Measurements from ENCODE around the gene TMEM60. TPM values are rescaled to one million over a fixed set of nuclear protein-coding genes. Genes with fewer than 3 reads are reported as not detected.

Gene TMEM60
- total and polyA plus RNA-seq, 2 of the 13 experiments (the other 11 are each of a cell fraction or from before 2014, with no cell fraction given): 25.6 to 27.7 TPM

DNA sequence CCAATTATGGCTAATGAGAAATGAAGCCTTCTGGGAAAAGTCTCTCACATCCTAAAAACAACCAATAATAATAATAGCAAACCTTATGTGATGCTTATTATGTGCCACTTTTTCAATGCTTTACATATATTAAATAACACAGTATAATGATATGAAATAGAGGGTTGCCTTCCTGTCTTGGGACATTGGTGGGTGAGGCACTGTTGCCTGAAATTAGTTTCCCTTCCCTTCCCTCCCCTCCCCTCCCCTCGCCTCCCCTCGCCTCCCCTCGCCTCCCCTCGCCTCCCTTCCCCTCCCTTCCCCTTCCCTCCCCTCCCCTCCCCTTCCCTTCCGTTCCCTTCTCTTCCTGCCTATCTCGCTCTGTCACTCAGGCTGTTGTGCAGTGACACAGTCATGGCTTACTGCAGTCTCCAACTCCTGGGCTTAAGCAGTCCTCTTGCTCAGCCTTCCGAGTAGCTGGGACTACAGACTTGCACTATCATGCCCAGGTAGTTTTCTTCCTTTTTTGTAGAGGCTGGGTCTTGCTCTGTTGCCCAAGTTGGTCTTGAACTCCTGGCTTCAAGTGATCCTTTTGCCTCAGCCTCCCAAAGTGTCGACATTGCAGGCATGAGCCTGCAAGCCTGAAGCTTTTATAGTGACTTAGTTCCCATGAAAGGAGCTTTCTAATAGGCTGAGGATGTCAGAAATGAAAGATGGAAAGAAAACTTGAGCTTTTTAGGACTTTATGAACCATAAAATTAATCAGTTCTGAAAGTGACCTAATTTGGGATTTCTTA is 48.3 kb upstream of the TMEM60 start:
- TF ChIP-seq POLR2G (IDR thresholded peaks at IDR 0.05; ENCODE audit: low read depth, low read length) (no peak), ZNF20 (CRISPR knock-in tag; IDR thresholded peaks at IDR 0.05) (no peak), HNRNPK (IDR thresholded peaks at IDR 0.05; ENCODE audit: low read depth, low read length, poor library complexity, severe bottlenecking) (peak; percentile 68)
- in situ Hi-C loops (cut with HindIII; ENCODE audit: extremely low pct_ligation_motif_present, low pct_unique_long_range_greater_than_20kb) (no loop called here), intact Hi-C loops (cut with micrococcal nuclease; ENCODE audit: unreplicated experiment) (no loop called here)
- Histone ChIP-seq H3K4me2 (ENCODE audit: low read depth, low read length) (no peak overlapping the region), H3K27me3 (ENCODE audit: control insufficient read depth in 1 of 2, insufficient read depth in 2 of 2, low read length in 2 of 2) (no peaks in the 10 kb centered on the region), H3K79me2 (ENCODE audit: insufficient read depth, low read length) (no peaks in the 10 kb centered on the region), H2AFZ (ENCODE audit: low read length) (no peak overlapping the region), H4K20me1 (ENCODE audit: insufficient read depth, low read length) (no peaks in the 10 kb centered on the region), H3K9ac (ENCODE audit: insufficient read depth, low read depth, low read length) (no peak overlapping the region), H3K4me3 (replicated peaks in 1 of 3; ENCODE audit: insufficient read depth in 1 of 3, low read depth in 2 of 3, low read length in 3 of 3) (no peak overlapping the region), H3K27ac (ENCODE audit: extremely low read length, insufficient read depth, low read length) (no peak overlapping the region), H3K36me3 (replicated peaks in 1 of 2; ENCODE audit: control insufficient read depth in 1 of 2, insufficient read depth in 2 of 2, low read length in 2 of 2) (no peaks in the 10 kb centered on the region), H3K4me1 (ENCODE audit: insufficient read depth, low read length) (no peaks in the 10 kb centered on the region), H3K9me3 (ENCODE audit: low read length) (no peaks in the 10 kb centered on the region)
- BruUV-seq (replicated peaks): no TSS peak
- FAIRE-seq (no peak), ATAC-seq (no peak), DNase-seq (ENCODE audit: low spot score) (no peak)
- 96% methylated on average over 8 of the region's 8 CpGs for WGBS (ENCODE audit: low lambda C conversion rate)
- CTCF ChIA-PET (ENCODE audit: low intra/inter-chr PET ratio, low total read pairs): no interaction called here
- POLR2A ChIA-PET: no interaction called here

DNA sequence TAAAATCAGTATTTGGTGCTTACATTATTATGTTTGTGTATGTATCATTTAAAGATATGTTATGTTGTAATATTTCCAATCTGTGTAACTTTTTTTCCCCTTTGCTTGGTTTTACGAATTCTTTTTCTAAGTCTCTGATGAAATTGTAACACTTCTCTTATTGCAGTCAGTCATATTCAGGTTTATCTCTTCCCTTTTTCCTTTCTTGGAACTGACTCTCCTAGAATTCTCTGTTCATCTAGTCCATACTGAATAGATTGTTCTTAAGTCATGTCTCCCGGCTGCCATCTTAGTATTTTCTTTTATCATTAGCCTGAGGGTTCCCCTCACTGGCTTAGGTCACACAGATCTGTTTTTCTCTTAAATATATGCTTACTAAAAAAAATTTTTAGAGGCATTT is 45.0 kb upstream of the TMEM60 start:
- ATAC-seq (no peak), DNase-seq (ENCODE audit: low spot score) (no peak), FAIRE-seq (no peak)
- H3K79me2 ChIP-seq (ENCODE audit: insufficient read depth, low read length): no peaks in the 10 kb centered on the region
- no peaks in the 10 kb centered on the region for H4K20me1 ChIP-seq (ENCODE audit: insufficient read depth, low read length)
- POLR2A ChIA-PET: no interaction called here
- no peaks in the 10 kb centered on the region for H3K4me1 ChIP-seq (ENCODE audit: insufficient read depth, low read length)
- H2AFZ ChIP-seq (ENCODE audit: low read length): no peak overlapping the region
- no TSS peak for BruUV-seq (replicated peaks)
- CTCF ChIA-PET (ENCODE audit: low intra/inter-chr PET ratio, low total read pairs): no interaction called here
- in situ Hi-C loops (cut with HindIII; ENCODE audit: extremely low pct_ligation_motif_present, low pct_unique_long_range_greater_than_20kb): no loop called here
- H3K27me3 ChIP-seq (ENCODE audit: control insufficient read depth in 1 of 2, insufficient read depth in 2 of 2, low read length in 2 of 2): no peaks in the 10 kb centered on the region
- intact Hi-C loops (cut with micrococcal nuclease; ENCODE audit: unreplicated experiment): no loop called here
- no peaks in the 10 kb centered on the region for H3K36me3 ChIP-seq (replicated peaks in 1 of 2; ENCODE audit: control insufficient read depth in 1 of 2, insufficient read depth in 2 of 2, low read length in 2 of 2)
- TF ChIP-seq ZNF713 (CRISPR knock-in tag; IDR thresholded peaks at IDR 0.05): no peak
- no peaks in the 10 kb centered on the region for H3K9me3 ChIP-seq (ENCODE audit: low read length)
- no peak overlapping the region for H3K4me2 ChIP-seq (ENCODE audit: low read depth, low read length)
- no peak overlapping the region for H3K4me3 ChIP-seq (replicated peaks in 1 of 3; ENCODE audit: insufficient read depth in 1 of 3, low read depth in 2 of 3, low read length in 3 of 3)
- WGBS (ENCODE audit: low lambda C conversion rate): 97% methylated on average over 2 of the region's 2 CpGs
- no peak overlapping the region for H3K27ac ChIP-seq (ENCODE audit: extremely low read length, insufficient read depth, low read length)
- no peak overlapping the region for H3K9ac ChIP-seq (ENCODE audit: insufficient read depth, low read depth, low read length)

All from HepG2 (cell line).